ENCODE data around the gene CRTAC1. TPM values are rescaled to one million over a fixed set of nuclear protein-coding genes. Genes with fewer than 3 reads are reported as not detected.

The CRTAC1 gene
- total and polyA plus RNA-seq, 2 experiments from 2014 or later = 0.30 to 8.0 TPM

DNA sequence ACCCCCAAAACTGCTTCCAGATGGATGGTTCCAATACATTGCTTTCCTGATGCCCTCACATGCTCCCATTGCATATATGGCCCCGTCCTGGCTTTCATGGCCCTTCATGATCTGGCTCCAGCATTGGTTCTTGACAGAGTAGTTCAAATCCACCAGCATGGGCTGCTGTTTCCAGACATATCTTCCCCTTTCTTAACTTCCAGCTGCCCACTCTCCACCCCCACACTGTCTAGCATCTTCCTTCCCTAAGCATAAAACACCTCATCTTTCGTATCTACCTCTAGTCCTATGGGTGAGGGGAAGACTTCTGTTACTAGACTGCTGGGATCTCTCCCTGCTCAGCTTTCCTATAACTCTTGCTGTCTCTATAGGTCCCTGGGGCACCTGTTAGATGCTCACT, 194.0 kb downstream of the CRTAC1 start:
- no peak for DNase-seq (ENCODE audit: low read depth in 1 of 2, low spot score in 1 of 2)
- Histone ChIP-seq H3K27ac (no peak overlapping the region), H3K4me3 (no peak overlapping the region), H3K9me3 (ENCODE audit: low read depth) (no peaks in the 10 kb centered on the region), H3K27me3 (peaks cover 8% of the 10 kb centered on the region), H3K36me3 (no peaks in the 10 kb centered on the region), H3K4me1 (ENCODE audit: low read depth) (peaks cover 12% of the 10 kb centered on the region)
- TF ChIP-seq, protein P1, sequence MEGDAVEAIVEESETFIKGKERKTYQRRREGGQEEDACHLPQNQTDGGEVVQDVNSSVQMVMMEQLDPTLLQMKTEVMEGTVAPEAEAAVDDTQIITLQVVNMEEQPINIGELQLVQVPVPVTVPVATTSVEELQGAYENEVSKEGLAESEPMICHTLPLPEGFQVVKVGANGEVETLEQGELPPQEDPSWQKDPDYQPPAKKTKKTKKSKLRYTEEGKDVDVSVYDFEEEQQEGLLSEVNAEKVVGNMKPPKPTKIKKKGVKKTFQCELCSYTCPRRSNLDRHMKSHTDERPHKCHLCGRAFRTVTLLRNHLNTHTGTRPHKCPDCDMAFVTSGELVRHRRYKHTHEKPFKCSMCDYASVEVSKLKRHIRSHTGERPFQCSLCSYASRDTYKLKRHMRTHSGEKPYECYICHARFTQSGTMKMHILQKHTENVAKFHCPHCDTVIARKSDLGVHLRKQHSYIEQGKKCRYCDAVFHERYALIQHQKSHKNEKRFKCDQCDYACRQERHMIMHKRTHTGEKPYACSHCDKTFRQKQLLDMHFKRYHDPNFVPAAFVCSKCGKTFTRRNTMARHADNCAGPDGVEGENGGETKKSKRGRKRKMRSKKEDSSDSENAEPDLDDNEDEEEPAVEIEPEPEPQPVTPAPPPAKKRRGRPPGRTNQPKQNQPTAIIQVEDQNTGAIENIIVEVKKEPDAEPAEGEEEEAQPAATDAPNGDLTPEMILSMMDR (IDR thresholded peaks at IDR 0.05; ENCODE audit: low read depth, low read length) = no peak

DNA sequence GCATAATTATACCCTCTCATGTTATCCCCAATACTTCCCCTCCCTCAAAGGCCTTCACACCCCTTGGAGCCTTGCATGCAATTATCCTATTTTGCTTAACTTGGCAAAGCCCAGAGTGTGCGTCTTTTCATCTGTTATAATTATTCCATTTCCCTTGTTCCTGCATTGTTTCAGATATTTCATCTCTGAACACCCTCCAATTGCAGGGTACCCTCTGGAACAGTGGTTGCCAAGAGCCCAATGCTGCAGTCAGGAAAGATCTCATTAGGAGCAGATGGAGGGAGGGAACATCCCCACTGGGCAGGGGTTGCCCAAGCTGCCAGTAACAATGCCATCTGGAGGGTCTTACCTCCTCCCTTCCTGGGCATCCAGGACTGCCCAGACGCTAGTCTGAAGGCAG, 199.2 kb downstream of the CRTAC1 start:
- Histone ChIP-seq H3K27me3 (peaks cover 6% of the 10 kb centered on the region), H3K9me3 (ENCODE audit: low read depth) (no peaks in the 10 kb centered on the region), H3K4me1 (ENCODE audit: low read depth) (no peaks in the 10 kb centered on the region), H3K27ac (no peak overlapping the region), H3K4me3 (no peak overlapping the region), H3K36me3 (no peaks in the 10 kb centered on the region)
- no peak for DNase-seq (ENCODE audit: low read depth in 1 of 2, low spot score in 1 of 2)
- TF ChIP-seq, protein P1 (IDR thresholded peaks at IDR 0.05; ENCODE audit: low read depth, low read length) = no peak

DNA sequence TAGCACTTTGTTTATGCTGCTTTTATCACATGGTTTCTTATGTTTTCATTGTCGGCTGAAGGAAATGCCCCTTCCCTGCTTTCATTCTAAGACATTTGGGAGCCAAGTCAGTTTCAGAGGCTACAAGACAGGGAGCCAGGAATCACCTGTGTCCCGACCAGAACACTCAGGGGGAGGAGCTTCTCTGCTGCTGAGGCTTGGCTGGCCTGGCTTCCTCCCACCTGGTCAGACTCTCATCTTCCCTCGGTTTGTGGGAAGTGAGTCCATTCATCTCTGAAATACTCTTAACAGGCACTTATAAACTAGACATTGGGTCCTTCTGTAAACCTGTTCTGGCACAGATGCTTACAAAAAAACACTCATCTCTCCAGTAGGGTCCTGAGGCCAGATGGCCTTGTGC, 200.4 kb downstream of the CRTAC1 start:
- TF ChIP-seq, protein P1 (IDR thresholded peaks at IDR 0.05; ENCODE audit: low read depth, low read length) = no peak
- H3K27me3 ChIP-seq = peaks cover 6% of the 10 kb centered on the region
- no peaks in the 10 kb centered on the region for H3K4me1 ChIP-seq (ENCODE audit: low read depth)
- no peak overlapping the region for H3K4me3 ChIP-seq
- DNase-seq (ENCODE audit: low read depth in 1 of 2, low spot score in 1 of 2) = no peak
- H3K9me3 ChIP-seq (ENCODE audit: low read depth) = no peaks in the 10 kb centered on the region
- no peak overlapping the region for H3K27ac ChIP-seq
- H3K36me3 ChIP-seq = no peaks in the 10 kb centered on the region

DNA sequence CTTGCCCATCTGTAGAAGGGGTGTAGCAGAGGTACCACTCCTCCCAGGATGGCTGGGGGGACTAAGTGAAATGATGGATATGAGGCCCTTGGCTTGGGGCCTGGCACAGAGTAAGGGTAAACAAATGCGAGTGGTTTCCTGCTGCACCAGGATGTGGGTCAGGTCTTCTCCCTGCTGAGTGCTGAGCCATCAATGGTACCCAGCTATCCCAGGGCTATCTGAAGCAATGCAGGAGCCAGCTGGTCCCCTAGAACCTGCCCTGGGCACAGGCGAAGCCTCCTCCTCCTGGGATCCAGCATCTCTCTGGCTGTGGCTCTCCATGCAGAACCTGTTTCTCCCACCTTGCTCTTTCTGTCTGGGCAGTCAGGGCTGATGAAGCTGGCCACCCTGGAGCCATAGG, 201.7 kb downstream of the CRTAC1 start:
- Histone ChIP-seq H3K36me3 (no peaks in the 10 kb centered on the region), H3K27me3 (peaks cover 6% of the 10 kb centered on the region), H3K9me3 (ENCODE audit: low read depth) (no peaks in the 10 kb centered on the region), H3K27ac (no peak overlapping the region), H3K4me3 (no peak overlapping the region), H3K4me1 (ENCODE audit: low read depth) (no peaks in the 10 kb centered on the region)
- DNase-seq (ENCODE audit: low read depth in 1 of 2, low spot score in 1 of 2) = no peak
- TF ChIP-seq, protein P1 (IDR thresholded peaks at IDR 0.05; ENCODE audit: low read depth, low read length) = no peak

DNA sequence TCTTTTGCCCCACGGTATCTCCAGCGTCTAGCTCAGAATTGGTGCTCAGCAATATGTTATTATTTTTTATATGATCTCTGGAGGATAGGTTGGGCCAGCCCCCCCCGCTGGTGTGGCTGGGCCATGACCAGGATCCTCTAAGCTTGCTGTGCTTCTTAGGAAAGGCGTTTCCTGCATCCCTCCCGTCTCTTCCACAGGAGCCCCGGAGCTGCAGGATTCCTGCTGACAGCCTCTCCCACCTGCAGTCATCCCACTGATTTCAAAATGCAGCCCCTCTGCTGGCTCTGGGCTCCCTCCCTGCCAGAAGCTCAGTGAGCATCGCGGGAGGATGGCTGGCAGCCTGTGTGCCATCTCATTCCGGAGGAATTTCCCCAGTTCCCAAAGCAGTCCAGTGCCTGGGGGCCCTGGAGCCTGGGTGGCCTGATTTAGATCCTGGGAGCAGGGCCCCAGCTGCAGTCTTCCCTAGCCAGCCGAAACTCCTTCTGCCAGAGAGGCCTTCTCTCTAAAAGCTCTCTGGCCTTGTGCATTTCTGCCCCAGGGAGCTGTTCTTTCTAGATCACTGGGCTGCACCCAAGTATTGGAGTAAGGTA, 202.6 kb downstream of the CRTAC1 start:
- TF ChIP-seq, protein P1 (IDR thresholded peaks at IDR 0.05; ENCODE audit: low read depth, low read length) = no peak
- peaks cover 1% of the 10 kb centered on the region for H3K27me3 ChIP-seq

More for the DNA sequence above, 202.6 kb downstream of the CRTAC1 start:
- no peaks in the 10 kb centered on the region for H3K36me3 ChIP-seq
- H3K27ac ChIP-seq = no peak overlapping the region
- no peaks in the 10 kb centered on the region for H3K4me1 ChIP-seq (ENCODE audit: low read depth)
- H3K9me3 ChIP-seq (ENCODE audit: low read depth) = no peaks in the 10 kb centered on the region
- no peak for DNase-seq (ENCODE audit: low read depth in 1 of 2, low spot score in 1 of 2)
- no peak overlapping the region for H3K4me3 ChIP-seq
